ENCODE results near the gene PPP2R3B.

DNA sequence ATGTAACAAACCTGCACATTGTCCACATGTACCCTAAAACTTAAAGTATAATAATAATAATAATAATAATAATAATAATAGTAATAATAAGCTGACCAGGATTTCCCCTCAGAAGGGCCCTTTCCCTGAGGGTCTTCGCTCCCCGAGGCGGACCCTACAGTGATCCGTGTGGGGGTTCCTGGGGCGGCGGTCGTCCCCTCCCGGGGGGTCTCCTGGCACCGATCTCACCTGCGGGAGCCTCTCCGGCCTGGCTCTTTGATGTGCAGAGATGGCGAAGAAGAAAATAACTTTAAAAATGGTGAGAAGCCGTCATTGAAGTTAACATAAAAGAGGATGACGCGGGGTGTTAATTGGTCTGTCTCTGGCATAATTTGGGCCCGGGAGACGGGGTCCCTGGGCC, 48.2 kb upstream of the PPP2R3B start:
- TF ChIP-seq EZH2 (IDR thresholded peaks at IDR 0.05) = no peak
- TF ChIP-seq, protein P1, sequence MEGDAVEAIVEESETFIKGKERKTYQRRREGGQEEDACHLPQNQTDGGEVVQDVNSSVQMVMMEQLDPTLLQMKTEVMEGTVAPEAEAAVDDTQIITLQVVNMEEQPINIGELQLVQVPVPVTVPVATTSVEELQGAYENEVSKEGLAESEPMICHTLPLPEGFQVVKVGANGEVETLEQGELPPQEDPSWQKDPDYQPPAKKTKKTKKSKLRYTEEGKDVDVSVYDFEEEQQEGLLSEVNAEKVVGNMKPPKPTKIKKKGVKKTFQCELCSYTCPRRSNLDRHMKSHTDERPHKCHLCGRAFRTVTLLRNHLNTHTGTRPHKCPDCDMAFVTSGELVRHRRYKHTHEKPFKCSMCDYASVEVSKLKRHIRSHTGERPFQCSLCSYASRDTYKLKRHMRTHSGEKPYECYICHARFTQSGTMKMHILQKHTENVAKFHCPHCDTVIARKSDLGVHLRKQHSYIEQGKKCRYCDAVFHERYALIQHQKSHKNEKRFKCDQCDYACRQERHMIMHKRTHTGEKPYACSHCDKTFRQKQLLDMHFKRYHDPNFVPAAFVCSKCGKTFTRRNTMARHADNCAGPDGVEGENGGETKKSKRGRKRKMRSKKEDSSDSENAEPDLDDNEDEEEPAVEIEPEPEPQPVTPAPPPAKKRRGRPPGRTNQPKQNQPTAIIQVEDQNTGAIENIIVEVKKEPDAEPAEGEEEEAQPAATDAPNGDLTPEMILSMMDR (IDR thresholded peaks at IDR 0.05) = no peak
- TF ChIP-seq EZH2phosphoT487 (IDR thresholded peaks at IDR 0.05) = no peak
